HCT116 (cell line): Measurements from ENCODE around the gene CPS1.

Experiments
- CEBPB ChIP-seq: IDR thresholded peaks from 2 replicates; pipeline ENCODE4 v1.6.1; 2012; ENCODE audit warnings: low read depth
- POLR2A ChIP-seq: IDR thresholded peaks from 2 replicates; pipeline ENCODE4 v1.7.0; 2011; ENCODE audit warnings: borderline replicate concordance; ENCODE audit not compliant: insufficient read depth, insufficient read length; ENCODE audit errors: extremely low read depth
- TF ChIP-seq, protein P1 (sequence below), 3 experiments: fragments of 200-600 bp in 1 of 3; sonication (generic) in 1 of 3; IDR thresholded peaks in 2 of 3; conservative IDR thresholded peaks in 1 of 3; 2 replicates each; pipeline ENCODE4 v1.5.1; 2012 to 2017; ENCODE audit warnings: low read depth in 2 of 3, low read length in 2 of 3, antibody characterized with exemption in 1 of 3, borderline replicate concordance in 1 of 3, control low read depth in 1 of 3, mild to moderate bottlenecking in 1 of 3, mixed read lengths in 1 of 3, mixed run types in 1 of 3, moderate library complexity in 1 of 3; ENCODE audit not compliant: insufficient read depth in 1 of 3

DNA sequence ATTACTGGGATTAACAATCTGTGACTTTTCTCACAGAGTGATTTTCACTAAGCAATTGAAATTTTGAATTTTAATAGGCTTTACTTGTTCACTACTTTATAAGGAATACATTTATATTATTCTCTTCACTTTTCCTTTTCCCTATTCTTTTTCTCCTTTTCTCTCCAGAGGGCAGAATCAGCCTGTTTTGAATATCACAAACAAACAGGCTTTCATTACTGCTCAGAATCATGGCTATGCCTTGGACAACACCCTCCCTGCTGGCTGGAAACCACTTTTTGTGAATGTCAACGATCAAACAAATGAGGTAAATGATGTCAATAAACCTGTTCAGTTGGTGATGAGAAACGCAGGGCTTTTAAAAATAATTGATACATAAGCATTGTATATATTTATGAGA, 35.3 kb downstream of the CPS1 start:
- TF ChIP-seq POLR2A, result no peak
- TF ChIP-seq, protein P1, sequence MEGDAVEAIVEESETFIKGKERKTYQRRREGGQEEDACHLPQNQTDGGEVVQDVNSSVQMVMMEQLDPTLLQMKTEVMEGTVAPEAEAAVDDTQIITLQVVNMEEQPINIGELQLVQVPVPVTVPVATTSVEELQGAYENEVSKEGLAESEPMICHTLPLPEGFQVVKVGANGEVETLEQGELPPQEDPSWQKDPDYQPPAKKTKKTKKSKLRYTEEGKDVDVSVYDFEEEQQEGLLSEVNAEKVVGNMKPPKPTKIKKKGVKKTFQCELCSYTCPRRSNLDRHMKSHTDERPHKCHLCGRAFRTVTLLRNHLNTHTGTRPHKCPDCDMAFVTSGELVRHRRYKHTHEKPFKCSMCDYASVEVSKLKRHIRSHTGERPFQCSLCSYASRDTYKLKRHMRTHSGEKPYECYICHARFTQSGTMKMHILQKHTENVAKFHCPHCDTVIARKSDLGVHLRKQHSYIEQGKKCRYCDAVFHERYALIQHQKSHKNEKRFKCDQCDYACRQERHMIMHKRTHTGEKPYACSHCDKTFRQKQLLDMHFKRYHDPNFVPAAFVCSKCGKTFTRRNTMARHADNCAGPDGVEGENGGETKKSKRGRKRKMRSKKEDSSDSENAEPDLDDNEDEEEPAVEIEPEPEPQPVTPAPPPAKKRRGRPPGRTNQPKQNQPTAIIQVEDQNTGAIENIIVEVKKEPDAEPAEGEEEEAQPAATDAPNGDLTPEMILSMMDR (IDR thresholded peaks at IDR 0.05 in 2 of 3, conservative IDR thresholded peaks at IDR 0.05 in 1 of 3; ENCODE audit: borderline replicate concordance in 1 of 3, insufficient read depth in 1 of 3, low read depth in 2 of 3, low read length in 2 of 3), result no peak
- TF ChIP-seq CEBPB, result no peak
